ENCODE measurements around the gene TRABD2B. TPM values are rescaled to one million over a fixed set of nuclear protein-coding genes. Genes with fewer than 3 reads are reported as not detected.
A peak's percentile ranks its signal among the peaks of the same experiment; 100 is the strongest.

The TRABD2B gene
- total and polyA plus RNA-seq, 2 of the 13 experiments (the other 11 are each of a cell fraction or from before 2014, with no cell fraction given), result 0.04 TPM; not detected in 1

- no peak for TF ChIP-seq THAP7 (CRISPR knock-in tag; IDR thresholded peaks at IDR 0.05)
- TF ChIP-seq HIVEP1 (CRISPR knock-in tag; IDR thresholded peaks at IDR 0.05), result no peak
- no peak for TF ChIP-seq ZNF7 (CRISPR knock-in tag; IDR thresholded peaks at IDR 0.05)
- TF ChIP-seq FOSL2 (CRISPR knock-in tag; IDR thresholded peaks at IDR 0.05), result peak; percentile 82
- no peak for TF ChIP-seq ZNF253 (CRISPR knock-in tag; IDR thresholded peaks at IDR 0.05; ENCODE audit: borderline replicate concordance)
- no peak for TF ChIP-seq ZNF878 (CRISPR knock-in tag; IDR thresholded peaks at IDR 0.05)
- TF ChIP-seq ZNF703 (CRISPR knock-in tag; IDR thresholded peaks at IDR 0.05; ENCODE audit: borderline replicate concordance), result no peak
- peak; percentile 9 for TF ChIP-seq TEAD3 (CRISPR knock-in tag; optimal IDR thresholded peaks at IDR 0.05; ENCODE audit: borderline replicate concordance)
- TF ChIP-seq BORCS8-MEF2B (CRISPR knock-in tag; IDR thresholded peaks at IDR 0.05), result no peak
- no peak for TF ChIP-seq ZNF281 (CRISPR knock-in tag; IDR thresholded peaks at IDR 0.05; ENCODE audit: borderline replicate concordance)
- TF ChIP-seq CENPX (CRISPR knock-in tag; IDR thresholded peaks at IDR 0.05), result no peak
- TF ChIP-seq ZNF232 (CRISPR knock-in tag; IDR thresholded peaks at IDR 0.05; ENCODE audit: borderline replicate concordance), result no peak
- no peak for TF ChIP-seq SOX6 (IDR thresholded peaks at IDR 0.05)
- peak; percentile 35; the same call in 1 of the 2 replicates for TF ChIP-seq SOX6 (CRISPR knock-in tag; IDR thresholded peaks at IDR 0.05)
- TF ChIP-seq CHCHD3 (CRISPR knock-in tag; IDR thresholded peaks at IDR 0.05), result no peak
- no peak for TF ChIP-seq ZMYM4 (CRISPR knock-in tag; IDR thresholded peaks at IDR 0.05)
- TF ChIP-seq STAG1 (CRISPR knock-in tag; IDR thresholded peaks at IDR 0.05), result 0 out of 2 replicates have a peak, but pooled peaks have one; percentile 2
- no peak for TF ChIP-seq ATAD3A (CRISPR knock-in tag; IDR thresholded peaks at IDR 0.05)
- TF ChIP-seq MEF2D (CRISPR knock-in tag; IDR thresholded peaks at IDR 0.05), result no peak
- no peak for TF ChIP-seq ZNF230 (CRISPR knock-in tag; IDR thresholded peaks at IDR 0.05)
- TF ChIP-seq PITX1 (CRISPR knock-in tag; IDR thresholded peaks at IDR 0.05), result no peak
- TF ChIP-seq PHB2 (IDR thresholded peaks at IDR 0.05; ENCODE audit: partially characterized antibody), result no peak
- no peak for TF ChIP-seq HINFP (CRISPR knock-in tag; IDR thresholded peaks at IDR 0.05; ENCODE audit: low read depth)
- peak; percentile 61; the same call in 1 of the 2 replicates for TF ChIP-seq ZNF644 (CRISPR knock-in tag; IDR thresholded peaks at IDR 0.05; ENCODE audit: low read depth)
- no peak for TF ChIP-seq FOXJ3 (CRISPR knock-in tag; IDR thresholded peaks at IDR 0.05; ENCODE audit: borderline replicate concordance)
- no peak for TF ChIP-seq FOXC1 (CRISPR knock-in tag; IDR thresholded peaks at IDR 0.05; ENCODE audit: borderline replicate concordance)
- no peak for TF ChIP-seq SIX4 (CRISPR knock-in tag; IDR thresholded peaks at IDR 0.05)
- TF ChIP-seq U2AF2 (IDR thresholded peaks at IDR 0.05; ENCODE audit: low read depth, low read length), result no peak
- no peak for TF ChIP-seq HDAC6 (IDR thresholded peaks at IDR 0.05; ENCODE audit: low read depth, low read length)
- TF ChIP-seq MAFF (IDR thresholded peaks at IDR 0.05; ENCODE audit: low read depth, low read length), result no peak
Observed at GRCh38 chr1:47906009-47906432, 91.2 kb downstream of the TRABD2B start (continued).
